T follicular helper cell (primary cell): ENCODE results near the gene ALDH3B1.
A peak's percentile ranks its signal among the peaks of the same experiment; 100 is the strongest.

Source experiments
- DNase-seq: peaks from one replicate; pipeline ENCODE4 v3.0.0-alpha.2; 2020; ENCODE audit warnings: low read depth

ALDH3B1 gene

DNA sequence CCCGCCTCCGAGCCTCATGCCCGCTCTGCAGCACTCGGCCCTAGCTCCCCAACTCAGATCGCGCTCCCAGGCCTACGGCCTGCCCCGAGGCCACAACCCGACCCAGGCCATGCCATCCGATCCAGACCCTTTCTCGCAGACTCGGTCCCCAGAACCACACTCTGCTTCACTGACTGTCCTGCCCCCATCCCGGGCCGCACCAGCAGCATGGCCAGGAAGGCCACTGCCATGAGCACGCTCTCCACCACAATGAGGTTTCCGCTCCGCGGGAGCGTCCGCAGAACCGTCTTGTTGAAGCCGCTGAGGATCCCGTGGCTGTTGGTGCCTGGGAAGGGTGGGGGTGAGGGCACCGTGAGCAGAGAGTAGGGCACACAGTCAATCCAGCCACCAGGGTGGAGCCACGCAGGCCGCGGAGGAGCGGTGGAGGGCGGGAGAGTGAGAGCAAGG is 12.6 kb upstream of the ALDH3B1 start:
- DNase-seq = no peak

DNA sequence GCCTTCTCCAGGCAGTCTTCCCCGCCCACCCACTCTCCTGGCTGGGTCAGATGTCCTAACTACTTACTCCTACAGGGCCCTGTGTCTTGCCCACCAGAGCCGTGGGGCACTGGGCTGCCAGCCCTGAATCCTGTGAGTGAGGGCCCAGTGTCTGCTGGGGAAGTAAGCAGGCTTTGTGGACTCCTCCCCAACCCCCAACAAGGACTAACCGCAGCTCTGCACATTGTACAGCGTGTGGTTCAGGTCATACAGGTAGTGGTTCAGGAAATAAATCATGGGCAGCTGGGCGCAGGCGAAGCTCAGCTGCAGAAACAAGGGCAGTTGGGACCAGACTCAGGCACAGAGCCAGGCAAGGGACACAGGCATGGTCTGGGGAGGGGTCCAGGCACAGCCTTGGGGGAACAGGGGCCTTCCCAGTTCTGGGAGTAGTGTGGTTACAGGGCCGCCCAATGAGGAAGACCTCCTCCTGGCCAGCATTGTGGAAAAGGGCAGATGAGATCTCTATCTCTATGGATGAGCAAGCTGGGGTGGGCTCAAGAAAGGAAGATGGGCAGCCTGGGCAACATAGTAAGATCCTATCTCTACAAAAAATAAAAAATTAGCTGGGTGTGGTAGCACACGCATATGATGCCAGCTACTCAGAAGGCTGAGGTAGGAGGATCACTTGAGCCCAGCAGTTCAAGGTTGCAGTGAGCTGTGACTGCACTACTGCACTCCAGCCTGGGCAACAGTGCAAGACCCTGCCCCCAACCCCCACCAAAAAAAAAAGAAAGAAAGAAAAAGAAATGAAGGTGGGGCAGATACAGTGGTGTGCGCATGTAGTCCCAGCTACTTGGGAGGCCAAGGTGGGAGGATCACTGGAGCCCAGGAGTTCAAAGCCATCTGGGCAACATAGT is 11.7 kb upstream of the ALDH3B1 start:
- DNase-seq = no peak

DNA sequence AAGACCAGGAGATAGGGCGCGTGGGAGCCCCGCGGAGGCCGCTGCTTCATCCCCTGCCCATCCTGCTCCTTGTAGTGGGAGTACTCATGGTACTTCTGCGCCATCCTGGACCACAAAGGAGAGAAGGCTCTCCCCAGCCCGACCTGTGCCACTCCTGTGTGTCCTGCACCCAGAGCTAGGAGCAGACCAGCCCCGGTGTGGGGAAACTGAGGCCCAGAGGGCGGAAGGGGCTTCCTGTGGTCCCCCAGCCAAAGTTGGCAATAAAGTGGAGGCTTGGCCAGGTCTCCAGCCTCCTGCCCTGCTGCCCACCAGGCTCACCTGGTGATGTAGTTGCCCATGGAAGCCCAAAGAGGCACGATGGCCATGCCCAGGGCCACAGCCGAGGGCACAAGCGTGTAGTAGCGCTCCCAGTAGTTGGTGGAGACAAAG is 10.9 kb upstream of the ALDH3B1 start:
- no peak for DNase-seq

DNA sequence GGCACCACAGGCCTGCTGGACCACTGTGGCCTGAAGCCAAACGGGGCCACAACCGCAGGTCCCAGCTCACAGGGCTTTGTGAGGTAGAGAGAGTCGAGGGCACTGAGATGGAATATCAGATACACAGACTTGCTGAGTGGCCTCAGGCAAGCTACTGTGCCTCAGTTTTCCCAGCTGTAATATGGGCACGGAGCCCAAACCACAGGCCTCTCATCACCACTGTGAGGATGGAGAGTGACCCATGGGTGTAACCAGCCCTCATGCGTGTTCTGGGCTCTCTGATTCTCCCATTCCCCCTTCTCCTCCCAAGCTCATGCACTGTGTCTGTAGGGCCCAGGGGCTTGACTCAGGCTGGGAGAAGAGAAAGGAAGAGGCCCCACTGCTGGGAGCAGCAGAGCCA is 10.4 kb upstream of the ALDH3B1 start:
- DNase-seq = no peak

DNA sequence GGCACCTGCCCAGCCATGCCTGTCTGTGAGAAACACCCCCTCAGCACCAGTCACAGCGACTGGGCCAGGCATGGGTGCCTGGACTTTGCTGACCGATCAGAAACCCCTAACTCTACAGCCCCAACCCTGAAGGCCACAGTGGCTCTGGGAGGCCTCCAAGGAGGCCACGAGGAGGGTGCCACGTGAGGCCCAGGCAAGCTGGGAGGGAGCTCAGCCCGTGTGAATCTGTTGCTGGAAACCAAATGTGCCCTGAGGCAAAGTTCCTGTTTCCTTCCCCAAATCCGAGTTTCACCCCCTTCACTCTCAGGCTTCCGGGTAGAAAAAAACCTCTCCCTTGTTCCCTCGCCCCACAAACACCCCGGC is 7.6 kb upstream of the ALDH3B1 start:
- no peak for DNase-seq

DNA sequence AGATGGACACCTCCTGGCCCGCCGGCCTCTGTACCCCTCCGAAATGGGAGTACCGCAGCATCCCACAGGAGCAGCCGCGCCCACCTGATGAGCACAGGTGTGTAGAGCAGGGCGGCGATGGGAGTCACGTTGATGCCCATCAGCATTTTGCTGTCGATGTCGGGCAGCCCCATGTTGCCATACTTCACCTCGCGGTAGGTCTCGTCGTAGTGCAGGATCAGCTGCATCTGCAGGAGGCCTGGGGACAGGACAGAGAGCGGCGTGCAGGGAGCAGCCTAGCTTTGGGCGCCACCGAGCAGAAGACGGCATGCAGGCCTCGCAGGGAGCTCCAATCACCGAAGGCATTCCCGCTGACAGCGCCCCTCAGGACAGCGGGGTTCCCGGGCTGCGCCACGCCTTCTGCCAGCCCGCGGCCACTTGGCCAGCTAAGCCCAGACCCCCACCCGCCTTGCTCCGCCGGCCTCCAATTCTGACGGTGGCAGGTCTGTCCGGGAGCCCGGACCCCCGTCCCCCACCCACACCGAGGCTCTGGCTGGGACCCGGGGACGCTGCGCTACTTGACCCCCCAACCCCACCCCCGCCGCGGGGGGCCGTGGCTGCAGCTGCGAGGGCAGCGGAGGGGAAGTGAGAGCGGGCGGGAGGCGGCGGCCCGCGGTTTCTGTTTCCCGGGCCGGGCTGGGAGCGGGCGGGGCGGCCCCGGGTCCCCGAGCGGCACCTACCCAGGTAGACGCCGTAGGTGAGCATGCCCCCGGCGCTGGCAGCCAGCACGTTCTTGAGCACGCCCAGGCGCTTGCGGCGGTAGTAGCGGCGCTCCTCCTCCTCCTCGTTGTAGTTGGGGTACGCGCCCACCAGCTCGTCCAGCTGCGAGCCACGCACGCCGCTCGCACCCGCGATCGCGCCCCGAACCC is 6.9 kb upstream of the ALDH3B1 start:
- DNase-seq = peak; percentile 44

DNA sequence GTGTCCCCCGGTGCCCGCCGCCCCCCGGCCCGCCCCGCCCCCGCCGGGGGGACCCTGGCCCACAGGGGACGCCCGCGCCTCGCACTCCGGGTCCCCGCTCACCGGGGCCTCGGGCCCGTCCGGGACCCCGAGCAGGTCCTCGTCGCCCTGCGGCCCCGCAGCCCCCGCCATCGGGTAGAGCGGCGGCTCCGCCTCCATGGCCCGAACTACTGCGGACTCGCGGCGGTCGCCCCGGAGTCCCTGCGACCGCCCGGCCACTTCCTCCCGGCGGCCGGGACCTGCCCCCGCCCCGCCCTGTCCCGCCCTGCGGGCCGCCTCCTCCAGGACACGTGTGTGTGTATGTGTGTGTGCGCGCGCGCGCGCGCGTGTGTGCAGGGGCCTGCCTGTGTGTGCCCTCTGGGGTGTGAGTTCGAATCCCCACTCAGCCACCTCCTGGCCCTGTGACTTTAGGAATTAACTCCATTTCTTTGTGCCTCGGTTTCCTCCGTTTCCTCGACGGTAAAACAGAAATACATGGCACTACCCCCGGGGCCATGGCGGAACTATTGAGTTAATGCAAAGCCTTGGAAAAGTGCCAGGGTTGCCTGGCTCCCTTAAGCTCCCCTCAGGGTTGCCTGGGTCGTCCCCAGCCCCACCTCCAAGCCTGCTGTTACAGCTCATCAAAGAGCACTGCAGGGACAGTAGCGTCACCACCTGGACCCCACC is 6.1 kb upstream of the ALDH3B1 start, which contains the start of gene UNC93B1:
TSS of gene UNC93B1 (minus strand) at position 252 of the 705 bp plus-strand sequence. CDS start at position 198, 54 bp downstream.
- DNase-seq = peak; percentile 53

DNA sequence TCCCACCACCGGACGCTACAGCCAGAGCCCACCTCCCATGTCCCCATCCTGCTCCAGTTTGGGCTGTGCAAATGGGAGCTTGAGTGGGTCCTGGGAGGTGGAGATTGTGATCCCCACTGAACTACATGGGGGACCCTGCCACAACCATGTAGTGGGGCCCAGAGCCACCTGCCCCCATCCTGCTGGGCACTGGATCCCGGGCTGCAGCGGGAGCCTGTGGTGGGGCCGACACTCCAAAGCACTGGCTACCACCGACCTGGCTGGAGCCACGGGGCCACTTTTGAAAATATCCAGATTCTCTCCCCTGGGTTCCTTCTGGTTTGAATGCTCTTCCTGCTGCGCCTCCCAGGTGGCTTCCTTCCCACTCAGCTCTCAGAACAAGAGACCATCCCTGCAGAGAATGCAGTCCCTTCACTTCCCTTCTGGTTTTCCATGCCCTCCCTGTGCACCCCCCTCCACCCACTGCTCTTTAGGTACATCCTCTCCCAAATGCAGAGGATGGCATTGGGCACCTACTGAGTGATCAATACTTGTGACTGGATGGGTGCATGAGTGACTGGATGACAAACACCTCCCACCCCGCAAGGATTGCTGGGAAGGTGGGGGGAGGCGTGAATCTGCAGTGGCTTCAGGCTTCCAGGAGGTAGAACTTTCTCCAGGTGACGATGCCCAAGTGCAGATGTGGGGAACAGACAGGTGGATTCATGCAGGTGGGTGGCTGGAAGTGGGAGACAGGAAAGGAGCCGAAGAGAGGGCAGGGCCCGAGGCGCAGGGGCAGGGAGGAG is 5.4 kb upstream of the ALDH3B1 start:
- no peak for DNase-seq

DNA sequence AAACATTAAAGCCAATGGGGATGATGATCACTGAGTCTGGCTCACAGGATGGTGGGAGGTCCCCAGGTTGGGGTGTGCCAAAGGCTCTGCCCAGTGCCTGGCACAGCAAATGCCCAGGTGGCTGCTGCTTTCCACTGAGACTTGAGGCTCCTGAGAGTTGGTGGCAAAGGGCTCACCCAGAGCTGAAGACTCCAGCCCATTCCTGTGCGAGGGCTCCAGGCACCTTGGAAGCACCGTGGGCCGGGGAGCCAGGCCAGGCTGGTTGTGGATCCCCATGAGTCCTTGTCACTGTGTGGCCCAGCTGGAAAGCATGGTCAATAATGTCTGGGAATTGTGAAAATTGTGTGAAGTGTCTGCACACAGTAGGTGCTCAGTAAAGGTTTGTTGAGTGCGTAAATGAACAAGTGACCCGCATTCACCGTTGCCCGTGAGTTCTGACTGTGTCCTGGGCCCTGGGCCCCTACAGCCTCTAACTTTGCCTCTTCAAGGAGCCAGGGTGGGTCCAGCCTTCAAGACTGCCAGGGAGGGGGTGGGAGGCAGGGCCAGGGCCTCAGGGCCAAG is 3.4 kb upstream of the ALDH3B1 start:
- DNase-seq = no peak

DNA sequence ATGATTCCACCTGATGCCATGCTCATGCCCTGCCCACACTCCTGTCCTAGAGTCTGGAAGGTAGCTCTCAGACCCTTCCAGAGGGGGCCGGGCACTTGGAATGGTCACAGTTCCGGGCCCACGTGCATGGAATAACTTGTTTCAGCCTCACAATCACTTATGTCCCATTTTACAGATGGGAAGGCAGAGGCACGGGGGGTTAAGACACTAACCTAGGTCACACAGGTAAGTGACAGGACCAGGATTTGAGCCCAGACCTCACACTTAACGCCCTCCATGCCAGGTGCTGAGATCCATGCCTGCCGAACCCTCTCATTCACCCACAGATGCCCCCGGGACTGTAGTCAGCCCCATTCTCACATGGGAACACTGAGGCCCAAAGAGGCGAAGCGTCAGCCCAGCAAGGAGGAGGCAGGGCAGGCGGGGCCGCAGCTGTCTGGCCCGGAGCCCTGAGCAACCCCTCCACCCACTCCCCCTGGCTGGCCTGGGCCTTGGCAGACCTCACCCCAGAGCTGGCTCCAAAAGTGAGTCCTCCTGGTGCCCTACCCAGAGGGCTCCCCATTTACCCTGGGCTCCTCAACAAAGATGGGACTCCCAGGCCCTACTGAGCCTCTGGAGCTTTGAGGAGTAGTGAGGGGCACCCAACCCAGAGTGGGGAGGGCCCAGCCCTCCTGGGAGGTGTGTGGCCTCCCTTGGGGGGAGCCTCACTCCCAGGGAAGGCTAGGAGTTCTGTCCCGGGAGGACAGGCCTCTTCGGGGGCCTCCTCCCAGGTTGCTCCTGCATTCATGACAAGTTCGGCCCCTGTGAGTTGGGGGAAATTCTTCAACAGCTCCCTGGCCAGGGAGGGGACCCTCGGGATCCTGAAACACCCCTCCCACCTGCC is 2.4 kb upstream of the ALDH3B1 start:
- no peak for DNase-seq

DNA sequence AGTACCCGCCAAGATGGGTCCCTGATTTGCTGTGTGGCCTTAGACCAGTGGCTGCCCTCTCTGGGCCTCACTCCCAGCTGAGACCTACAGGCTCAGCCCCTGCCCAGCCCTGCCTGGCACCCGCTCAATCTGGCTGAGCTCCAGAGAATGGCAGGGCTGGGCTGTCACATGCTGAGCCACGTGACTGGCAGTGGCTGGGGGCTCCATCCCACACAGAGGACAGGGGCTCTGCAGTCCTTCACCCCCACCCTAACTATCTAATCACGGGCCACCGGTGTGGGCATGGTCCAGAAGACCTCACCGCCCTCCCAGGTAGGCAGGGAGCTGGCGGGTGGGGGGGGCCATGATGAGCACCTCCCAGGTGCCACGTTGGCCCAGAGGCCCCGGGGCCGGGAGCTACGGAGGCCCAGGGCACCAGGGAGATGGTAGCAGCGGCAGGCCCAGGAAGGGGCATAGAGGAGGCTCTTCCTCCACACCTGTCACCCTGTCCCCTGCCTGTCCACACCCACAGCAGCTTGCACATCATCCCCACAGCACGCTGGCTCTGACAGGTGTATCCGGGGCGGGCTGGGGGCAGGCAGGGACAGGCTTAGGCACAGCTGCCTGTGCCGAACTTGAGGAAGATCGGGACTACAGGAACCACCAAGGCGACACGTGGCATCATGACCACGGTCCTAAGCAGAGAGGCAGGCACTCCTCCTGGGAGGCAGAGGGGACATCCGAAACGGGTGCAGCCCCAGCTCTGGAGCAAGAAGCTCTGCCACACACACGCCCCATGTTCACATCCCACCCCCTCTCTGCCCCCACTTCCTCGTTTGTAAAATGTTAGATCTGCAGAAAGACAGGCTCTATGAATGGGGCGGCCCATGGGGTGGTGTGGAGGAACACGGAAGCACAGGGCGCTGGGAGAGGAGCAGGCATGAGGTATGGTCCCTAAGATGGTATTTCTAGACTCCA is 1.5 kb upstream of the ALDH3B1 start:
- DNase-seq = no peak

DNA sequence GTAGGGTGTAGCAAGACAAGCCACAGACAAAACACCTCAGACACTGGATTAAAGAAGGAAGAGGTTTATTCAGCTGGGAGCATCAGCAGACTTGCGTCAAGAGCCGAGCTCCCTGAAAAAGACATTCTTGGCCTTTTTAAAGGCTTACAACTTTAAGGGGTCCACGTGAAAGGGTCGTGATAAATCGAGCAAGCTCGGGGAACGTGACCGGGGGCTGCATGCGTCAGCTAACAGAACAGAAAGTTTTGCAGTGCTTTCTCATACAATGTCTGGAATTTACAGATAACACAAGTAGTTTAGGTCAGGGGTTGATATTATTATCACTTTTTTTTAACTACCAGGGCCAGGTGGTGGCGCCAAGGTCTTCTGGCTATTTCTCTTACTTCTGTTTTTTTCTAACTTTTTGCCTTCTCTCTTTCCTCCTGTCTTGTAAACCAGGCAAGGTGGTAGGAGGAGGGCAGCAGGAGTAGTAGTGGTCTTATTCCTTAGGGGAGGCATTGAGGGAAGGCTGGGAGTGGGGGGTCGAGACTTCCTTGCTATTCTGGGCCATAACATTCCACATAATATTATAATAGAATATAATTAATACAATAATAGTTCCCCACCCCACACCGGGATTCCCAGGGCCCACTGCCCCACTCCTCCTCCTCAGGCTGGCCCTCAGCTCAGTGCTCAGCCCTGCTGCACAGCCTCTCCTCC is 587 bp upstream of the ALDH3B1 start:
- DNase-seq = no peak

DNA sequence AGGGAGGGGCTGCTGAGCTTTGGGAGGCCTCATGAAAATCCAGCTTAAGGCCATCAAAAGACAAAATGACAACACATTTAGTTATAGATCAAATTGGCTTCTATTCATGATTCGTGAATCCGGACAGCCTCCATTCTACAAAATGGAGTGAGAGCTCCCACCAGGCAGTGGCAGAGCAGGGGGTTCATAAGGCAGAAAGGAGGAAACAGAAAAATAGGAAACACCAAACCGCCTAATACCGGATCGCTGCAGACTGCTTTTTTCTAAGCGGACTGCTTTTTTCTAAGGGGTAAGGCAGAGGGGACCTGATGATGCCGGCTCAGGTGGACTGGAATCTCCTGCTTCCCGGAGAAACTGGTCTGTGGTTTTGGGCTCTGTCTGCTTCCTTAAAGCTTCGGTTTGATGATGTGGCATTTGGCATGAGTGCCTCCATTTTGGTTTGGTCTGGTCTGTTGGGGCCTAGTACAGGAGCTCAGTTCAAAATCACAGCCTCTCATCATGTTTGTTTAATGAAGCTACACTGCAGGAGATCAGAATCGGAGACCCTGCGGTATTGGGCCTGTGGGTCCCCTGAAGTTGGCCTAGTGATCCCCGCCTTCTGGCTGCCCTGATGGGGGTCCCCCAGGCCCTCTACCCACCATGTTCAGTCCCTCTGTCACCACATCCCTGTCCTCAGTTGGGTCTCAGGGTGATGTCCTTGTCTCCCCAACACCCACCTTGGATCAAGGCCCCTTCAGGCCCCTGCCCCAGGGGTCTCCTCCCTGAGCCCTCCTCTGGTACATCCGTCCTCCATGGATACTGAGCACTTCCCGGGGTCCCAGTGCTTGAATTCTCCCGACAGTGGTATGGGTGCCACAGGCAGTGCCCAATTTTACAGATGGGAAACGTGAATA is 1.2 kb downstream of the ALDH3B1 start:
- no peak for DNase-seq

DNA sequence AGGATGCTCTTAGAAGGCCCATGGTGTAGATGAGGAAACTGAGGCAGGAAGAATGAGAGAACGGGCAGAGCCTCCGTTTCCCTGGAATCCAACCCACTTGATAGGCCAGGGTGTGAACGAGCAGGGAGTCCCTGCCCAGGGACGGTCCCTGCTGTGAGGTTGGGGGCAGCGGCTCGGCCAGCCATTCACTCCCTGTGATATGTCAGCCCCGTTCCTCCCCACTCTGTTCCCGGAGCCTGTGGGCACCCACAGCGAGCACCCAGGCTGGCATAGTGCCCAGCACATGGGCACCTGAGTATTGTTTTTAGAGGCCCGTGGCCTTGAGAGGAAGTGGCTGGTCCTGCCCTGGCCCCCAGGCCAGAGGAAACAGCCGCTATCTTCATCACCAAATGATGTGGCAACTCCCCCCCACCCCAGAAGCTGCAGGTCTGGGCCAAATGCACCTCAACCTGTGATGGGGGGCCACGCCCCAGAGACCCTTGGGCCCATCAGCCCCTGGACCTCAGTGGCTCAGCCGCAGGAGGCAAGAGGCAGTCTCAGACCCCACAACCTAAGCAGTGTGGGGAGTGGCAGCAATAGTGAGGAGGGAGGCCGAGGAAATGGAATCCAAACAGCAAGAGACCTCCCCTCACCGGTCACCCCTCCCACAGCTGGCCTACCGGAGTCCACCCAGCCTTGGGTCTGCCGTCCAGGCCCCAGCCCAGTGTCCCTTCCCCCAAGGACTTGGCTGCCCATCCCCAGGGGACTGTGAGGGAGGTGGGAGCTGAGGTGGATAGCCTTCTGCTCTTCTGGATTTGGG is 2.1 kb downstream of the ALDH3B1 start:
- no peak for DNase-seq

DNA sequence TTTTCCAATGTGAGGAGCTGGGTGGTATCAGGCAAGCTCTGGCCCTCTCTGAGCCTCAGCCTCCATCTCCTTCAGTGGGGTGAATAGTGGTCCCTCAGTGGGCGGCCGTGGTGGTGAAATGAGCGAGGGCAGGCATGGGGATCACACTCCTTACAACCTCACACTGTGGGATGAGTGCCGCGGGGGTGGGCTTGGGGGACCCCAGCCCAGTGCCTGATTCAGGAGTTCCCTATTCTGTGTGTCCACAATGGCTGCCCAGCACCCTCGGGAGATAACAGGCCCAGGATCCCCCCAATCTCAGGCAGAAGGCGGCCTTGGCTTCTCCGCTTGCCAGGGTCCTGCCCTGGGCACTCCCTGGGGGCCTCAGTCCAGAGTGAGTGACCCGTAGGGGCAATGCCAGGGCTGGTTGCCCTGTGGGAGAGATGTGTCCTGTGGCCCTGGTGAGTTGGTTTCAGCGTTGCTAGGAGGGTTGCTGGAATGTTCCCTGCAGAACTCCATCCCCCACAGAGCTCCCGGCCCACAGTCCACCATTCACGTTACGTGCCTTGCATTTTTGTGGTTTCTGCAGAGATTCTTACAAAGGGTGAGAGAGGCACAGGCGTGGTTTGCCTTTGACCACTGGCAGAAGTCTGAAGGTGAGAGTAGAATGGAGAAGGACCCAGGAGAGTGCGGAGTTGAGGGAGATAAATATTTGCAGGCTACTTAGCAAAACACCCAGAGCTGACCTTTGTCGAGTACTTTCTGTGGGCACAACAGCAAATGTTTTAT is 2.9 kb downstream of the ALDH3B1 start:
- DNase-seq = no peak
